Mucosa of stomach (tissue), 1 donor: ENCODE results near the gene ANKRD53.
"Not testable (repeated sequence)": the region's sequence is repeated elsewhere in the genome, so short reads cannot be mapped to it uniquely, and the experiment has no call there.

Source experiments
- H3K27me3 ChIP-seq: one replicate; pipeline ENCODE4 v1.7.0; 2013; ENCODE audit warnings: mild to moderate bottlenecking, low read length; ENCODE audit not compliant: control insufficient read depth, insufficient read depth
- H3K36me3 ChIP-seq: one replicate; pipeline ENCODE4 v1.7.0; 2013; ENCODE audit warnings: low read length; ENCODE audit not compliant: control insufficient read depth, insufficient read depth
- H3K4me1 ChIP-seq: one replicate; pipeline ENCODE4 v1.7.0; 2013; ENCODE audit warnings: mild to moderate bottlenecking, low read length; ENCODE audit not compliant: control insufficient read depth, insufficient read depth
- H3K4me3 ChIP-seq: one replicate; pipeline ENCODE4 v1.7.0; 2013; ENCODE audit warnings: low read length
- H3K9ac ChIP-seq: one replicate; pipeline ENCODE4 v1.7.0; 2013; ENCODE audit warnings: mild to moderate bottlenecking, low read length, moderate library complexity
- H3K9me3 ChIP-seq: one replicate; pipeline ENCODE4 v1.7.0; 2013; ENCODE audit warnings: mild to moderate bottlenecking, low read length, moderate library complexity; ENCODE audit not compliant: control insufficient read depth
- donor health status: Pancreatic carcinoma.

Gene ANKRD53

DNA sequence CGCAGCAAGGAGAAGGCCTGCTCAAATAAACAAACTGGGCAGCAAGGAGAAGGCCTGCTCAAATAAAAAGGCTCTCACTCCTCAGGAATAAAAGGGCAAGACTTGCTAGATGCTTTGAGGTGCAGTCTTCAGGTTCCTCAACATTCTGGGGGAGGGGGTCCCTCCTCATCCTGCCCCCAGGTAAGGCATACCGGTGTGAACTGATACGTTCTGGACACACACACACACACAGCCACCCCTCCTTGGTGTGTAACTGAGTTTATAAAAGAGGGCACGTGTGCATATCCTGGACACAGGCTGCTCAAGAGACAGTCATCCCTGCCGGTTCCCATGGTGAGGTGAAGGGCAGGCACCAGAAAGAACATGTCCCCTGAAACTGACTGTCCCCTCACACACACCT, 11.8 kb downstream of the ANKRD53 start:
- no peaks in the 10 kb centered on the region for H3K9me3 ChIP-seq
- H3K36me3 ChIP-seq: no peaks in the 10 kb centered on the region
- H3K4me1 ChIP-seq: peaks cover 15% of the 10 kb centered on the region

DNA sequence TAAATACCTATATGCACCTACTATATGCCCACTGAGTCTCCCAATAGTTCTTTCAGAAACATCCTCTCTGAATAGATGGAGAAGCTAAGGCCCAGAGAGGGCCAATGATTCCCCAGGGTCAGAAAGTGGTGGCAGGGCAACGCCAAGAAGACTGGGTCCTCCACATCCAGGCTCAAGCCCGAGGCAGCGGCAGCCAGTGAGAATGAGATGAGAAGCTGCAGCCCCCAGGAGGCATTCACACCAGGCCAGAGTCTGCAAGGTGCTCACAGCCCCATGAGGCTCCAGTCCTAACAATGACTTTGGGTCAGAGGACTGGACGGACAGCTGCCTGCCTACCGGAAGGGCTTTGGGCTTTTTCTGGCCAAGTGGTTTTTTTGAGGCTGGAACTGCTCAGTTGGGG, 12.7 kb downstream of the ANKRD53 start:
- Histone ChIP-seq H3K36me3 (no peaks in the 10 kb centered on the region), H3K9ac (no peak overlapping the region), H3K9me3 (no peaks in the 10 kb centered on the region), H3K4me1 (peaks cover 15% of the 10 kb centered on the region), H3K27me3 (no peaks in the 10 kb centered on the region), H3K4me3 (no peak overlapping the region)

More for the DNA sequence above, 11.8 kb downstream of the ANKRD53 start:
- H3K9ac ChIP-seq: no peak overlapping the region
- H3K27me3 ChIP-seq: no peaks in the 10 kb centered on the region
- H3K4me3 ChIP-seq: no peak overlapping the region

DNA sequence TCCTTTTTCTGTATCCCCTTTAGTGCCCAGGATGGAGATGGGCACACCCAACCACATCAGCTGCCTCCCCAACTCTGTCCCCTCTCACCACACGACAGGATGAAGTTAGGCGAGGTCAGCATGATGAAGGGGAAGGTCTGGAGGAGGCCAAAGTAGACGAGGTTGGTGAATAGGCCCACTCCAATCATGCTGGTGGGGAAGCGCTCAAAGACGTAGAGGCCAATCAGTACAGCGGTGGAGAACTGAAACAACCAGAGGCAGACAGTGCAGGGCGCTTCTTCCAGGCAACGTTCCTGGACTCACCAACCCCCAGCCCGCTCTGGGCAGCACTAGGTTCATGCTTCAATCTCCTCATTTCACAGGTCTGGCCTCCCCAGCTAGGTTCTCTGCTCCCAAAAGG, 13.3 kb downstream of the ANKRD53 start:
- Histone ChIP-seq H3K9me3 (no peaks in the 10 kb centered on the region), H3K36me3 (no peaks in the 10 kb centered on the region), H3K27me3 (no peaks in the 10 kb centered on the region), H3K9ac (no peak overlapping the region), H3K4me3 (no peak overlapping the region), H3K4me1 (peaks cover 15% of the 10 kb centered on the region)

DNA sequence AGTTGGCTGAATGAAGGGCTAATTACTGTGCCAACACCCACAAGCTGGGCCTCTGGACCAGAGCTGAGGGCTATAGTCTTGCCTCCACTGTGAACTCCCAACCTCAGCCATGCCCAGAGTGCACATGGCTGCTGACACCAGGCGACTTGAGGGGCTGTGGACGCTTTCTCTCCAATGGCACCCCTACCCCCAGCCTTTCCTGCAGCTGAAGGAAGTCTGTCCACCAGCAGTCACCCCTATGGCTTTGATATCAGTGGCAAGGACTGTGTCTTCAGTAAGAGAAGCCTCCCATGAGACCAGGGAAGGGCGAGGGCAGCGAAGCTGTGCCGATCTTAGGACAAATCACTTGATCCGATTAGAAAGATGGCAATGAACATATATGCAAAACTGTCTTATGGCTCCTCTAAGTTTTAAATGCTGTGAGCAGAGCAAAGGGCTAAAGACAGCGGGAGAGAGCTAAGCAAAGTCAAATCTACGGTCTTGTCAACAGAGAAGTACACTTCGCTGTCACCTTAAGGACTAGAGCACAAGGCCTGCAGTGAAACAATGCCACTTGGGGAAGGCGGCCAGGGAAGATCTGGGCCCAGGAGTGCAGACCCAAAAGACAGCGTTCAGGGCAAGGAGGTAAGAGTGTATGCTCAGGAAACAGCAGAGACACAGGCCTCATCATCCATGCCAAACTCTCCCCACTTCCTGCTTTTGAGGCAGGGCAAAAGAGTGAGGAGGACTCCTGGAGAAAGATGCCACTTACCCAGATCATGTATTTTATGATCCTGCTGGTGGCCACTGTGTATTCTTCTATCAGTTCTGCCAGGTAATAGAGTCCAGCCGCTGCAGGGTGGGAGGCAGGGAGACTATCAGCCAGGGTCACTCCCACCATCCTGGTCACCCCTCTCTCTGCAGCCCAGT, 14.8 kb downstream of the ANKRD53 start:
- Histone ChIP-seq H3K36me3 (no peaks in the 10 kb centered on the region), H3K4me3 (no peak overlapping the region), H3K27me3 (no peaks in the 10 kb centered on the region), H3K9me3 (no peaks in the 10 kb centered on the region), H3K4me1 (peaks cover 15% of the 10 kb centered on the region), H3K9ac (peak overlapping the region; percentile 89)

DNA sequence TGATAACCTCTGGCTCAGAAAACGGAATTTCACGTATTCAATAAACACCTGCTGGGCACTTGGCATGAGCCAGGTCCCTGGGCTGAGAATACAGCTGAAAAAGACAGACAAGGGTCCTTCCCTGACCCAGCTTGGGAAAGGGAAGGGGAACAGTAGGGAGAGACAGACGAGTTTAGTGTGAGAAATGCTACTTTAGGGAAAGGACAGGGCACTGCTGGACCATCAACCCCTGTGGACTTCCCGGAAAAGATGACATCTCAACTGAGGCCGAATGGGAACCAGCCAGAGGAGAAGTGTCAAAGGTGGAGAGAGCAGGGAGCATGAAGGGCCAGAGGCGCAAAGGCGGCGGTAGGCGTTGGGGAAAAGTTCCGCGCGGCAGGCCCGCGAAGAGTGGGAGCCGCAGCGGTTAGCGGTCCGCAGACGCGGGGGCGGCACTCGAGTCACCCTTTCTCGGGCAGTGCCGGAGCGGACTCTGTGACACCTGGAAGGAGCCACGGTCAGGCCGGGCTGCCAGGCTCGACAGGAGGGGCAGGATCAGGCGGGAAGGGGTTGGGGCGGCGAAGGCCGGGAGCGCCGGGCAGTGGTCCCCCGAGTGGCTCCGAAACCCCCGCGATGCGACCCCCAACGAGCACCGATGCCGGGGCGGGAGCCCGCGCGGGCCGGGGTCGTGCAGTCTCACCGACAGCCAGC, 15.7 kb downstream of the ANKRD53 start:
- Histone ChIP-seq H3K9me3 (no peaks in the 10 kb centered on the region), H3K36me3 (no peaks in the 10 kb centered on the region), H3K4me1 (peaks cover 15% of the 10 kb centered on the region), H3K4me3 (peak overlapping the region; percentile 43), H3K27me3 (no peaks in the 10 kb centered on the region), H3K9ac (peak overlapping the region; percentile 89)

DNA sequence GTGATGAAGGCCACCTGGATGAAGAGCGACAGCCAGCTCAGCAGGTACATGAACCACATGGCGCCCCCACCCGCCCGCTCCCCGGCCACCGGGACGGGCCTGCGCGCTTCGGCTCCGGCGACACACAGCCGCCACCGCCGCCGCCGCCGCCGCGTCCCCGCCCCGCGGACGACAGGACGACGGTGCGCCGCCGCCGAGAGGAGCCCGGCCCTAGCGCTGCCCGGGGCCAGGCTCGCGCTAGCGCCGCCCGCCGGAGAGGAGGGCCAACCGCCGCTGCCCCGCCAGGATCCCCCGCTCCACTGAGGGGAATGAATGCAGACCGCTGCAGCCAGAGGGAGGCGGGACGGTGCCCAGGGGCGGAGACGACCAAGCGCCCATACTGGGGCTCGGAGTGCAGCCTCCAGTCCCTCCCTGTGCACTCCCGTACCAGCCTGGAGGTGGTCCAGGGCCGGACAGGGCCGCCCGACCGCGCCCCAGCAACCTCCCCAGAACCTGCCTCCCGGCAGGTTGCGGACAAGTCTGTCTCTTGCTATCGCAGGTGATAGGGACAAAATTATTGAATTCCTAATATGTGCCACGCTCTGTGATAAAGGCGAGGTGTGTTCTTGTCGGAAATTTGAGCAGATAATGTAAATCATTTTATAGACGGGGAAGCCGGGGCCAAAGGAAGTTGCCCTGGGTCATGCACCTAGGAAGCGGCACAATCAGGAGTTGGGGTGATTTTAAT, 16.4 kb downstream of the ANKRD53 start, which contains the start of gene TEX261:
Gene TEX261, minus strand, starts transcription at position 175 of the 727 bp plus-strand sequence. Its CDS starts 116 bp downstream, at position 59.
- Histone ChIP-seq H3K4me1 (peaks cover 15% of the 10 kb centered on the region), H3K9ac (peak within 1 kb of the TSS; percentile 89), H3K4me3 (peak within 1 kb of the TSS; percentile 93), H3K27me3 (no peaks in the 10 kb centered on the region), H3K9me3 (no peaks in the 10 kb centered on the region), H3K36me3 (no peaks in the 10 kb centered on the region)

DNA sequence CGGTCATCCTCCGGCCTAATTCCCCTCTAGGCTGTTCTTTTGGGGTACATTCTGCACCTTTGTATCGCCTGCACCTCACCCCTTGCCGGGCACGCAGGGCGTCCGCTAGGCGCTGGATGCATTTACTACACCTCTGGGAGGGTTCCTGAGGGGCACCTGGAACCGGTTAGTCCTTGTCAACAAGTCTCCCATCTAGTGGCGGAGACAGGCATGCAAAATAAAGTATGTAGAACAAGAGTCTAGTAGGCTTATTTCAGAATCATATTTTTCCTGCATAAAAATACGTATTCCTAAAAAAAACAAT, 16.9 kb downstream of the ANKRD53 start:
- Histone ChIP-seq H3K27me3 (no peaks in the 10 kb centered on the region), H3K36me3 (no peaks in the 10 kb centered on the region), H3K4me1 (peaks cover 15% of the 10 kb centered on the region), H3K9ac (peak overlapping the region; percentile 72), H3K4me3 (peak overlapping the region; percentile 93), H3K9me3 (no peaks in the 10 kb centered on the region)

DNA sequence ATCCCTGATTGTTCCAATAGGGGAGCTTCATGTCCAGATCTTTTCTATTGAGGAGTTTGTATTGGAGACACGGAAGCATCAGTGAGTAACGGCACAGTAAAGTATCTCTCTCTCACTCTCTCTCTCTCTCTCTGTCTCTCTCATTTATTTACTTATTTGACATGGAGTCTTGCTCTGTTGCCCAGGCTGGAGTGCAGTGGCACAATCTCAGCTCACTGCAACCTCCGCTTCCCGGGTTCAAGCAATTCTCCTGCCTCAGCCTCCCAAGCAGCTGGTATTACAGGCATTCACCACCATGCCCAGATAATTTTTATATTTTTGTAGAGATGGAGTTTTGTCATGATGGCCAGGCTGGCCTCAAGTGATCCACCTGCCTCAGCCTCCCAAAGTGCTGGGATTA, 20.5 kb downstream of the ANKRD53 start:
- H3K36me3 ChIP-seq: not testable (repeated sequence)

DNA sequence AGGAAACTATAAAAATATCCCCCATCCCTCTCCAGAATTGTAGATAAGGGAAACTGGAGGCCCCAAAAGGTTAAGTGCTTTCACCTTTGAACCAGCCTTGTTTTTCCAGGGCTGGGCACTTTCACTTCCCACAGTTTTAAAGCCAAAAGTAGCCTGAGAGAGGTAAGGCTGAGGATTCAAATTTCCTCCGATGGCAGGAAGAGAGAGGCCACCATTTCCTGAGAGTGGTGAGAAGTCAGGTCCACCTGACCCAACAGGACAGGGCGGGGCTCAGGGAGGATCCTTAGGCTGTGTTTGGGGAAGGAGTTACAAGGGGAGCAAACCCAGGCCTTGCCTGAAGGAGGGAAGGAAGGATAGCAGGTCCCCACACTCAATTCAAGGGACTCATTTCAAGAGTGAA, 20.9 kb downstream of the ANKRD53 start:
- Histone ChIP-seq H3K36me3 (no peaks in the 10 kb centered on the region), H3K9me3 (no peaks in the 10 kb centered on the region), H3K9ac (no peak overlapping the region), H3K4me1 (peaks cover 10% of the 10 kb centered on the region), H3K27me3 (no peaks in the 10 kb centered on the region), H3K4me3 (no peak overlapping the region)

More for the DNA sequence above, 20.5 kb downstream of the ANKRD53 start:
- not testable (repeated sequence) for H3K9me3 ChIP-seq, H3K27me3 ChIP-seq, H3K4me3 ChIP-seq, H3K9ac ChIP-seq
- H3K4me1 ChIP-seq: peaks cover 13% of the 10 kb centered on the region

DNA sequence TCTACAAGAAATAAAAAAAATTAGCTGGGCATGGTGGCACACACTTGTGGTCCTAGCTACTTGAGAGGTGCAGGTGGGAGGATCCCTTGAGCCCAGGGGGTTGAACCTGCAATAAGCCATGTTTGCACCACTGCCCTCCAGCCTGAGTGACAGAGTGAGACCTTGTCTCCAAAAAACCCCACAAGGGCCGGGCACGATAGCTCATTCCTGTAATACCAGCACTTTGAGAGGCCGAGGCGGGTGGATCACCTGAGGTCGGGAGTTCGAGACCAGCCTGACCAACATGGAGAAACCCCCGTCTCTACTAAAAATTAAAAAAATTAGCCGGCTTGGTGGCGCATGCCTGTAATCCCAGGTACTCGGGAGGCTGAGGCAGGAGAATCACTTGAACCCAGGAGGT, 21.5 kb downstream of the ANKRD53 start:
- H3K4me3 ChIP-seq, H3K36me3 ChIP-seq, H3K27me3 ChIP-seq, H3K4me1 ChIP-seq, H3K9me3 ChIP-seq, H3K9ac ChIP-seq: not testable (repeated sequence)

DNA sequence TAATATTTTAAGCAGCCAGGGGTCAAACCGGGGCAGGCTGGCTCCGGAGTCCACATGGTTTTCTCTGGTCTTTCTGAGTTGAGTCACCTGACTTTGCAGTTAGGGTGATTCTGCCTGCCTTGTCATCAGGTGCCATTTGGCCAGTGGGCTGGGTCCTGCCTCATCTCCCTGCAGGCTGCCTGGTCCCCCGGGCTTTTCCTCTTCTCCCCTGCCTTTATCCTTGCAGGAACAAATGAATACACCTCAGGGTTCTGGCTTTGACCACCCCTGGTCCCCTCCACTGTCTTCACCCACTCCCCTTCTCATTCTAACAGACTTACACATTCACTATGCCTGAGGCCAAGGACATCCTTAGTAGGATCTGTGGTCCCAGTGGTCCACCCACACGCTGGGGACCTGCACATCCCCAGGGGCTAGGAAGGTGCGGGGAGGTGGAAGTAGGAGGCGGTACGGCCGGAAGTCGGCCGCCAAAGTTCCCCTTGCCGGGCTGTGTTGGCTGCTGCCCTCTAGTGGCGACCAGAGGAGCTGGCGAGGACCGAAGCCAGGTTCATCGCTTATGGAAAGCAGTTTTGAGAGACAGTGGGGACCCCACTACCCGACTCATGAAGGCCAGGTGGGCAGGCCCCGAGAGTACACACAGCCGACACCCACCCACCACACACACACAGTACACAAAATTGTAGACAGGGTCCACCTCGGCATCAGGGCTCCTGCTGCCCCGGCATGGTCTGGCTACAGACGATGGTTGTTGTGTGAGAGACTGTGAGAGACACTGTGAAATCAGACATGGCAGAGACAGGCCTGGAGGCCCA, 22.6 kb downstream of the ANKRD53 start:
- Histone ChIP-seq H3K4me1 (peaks cover 10% of the 10 kb centered on the region), H3K36me3 (no peaks in the 10 kb centered on the region), H3K27me3 (no peaks in the 10 kb centered on the region), H3K4me3 (peak overlapping the region; percentile 67), H3K9ac (peak overlapping the region; percentile 39), H3K9me3 (no peaks in the 10 kb centered on the region)
